HepG2 (cell line): Measurements from ENCODE around the gene DPH2. TPM values are rescaled to one million over a fixed set of nuclear protein-coding genes. Genes with fewer than 3 reads are reported as not detected.

Source experiments
- ATAC-seq: fragments of 200-7000 bp; cut with Tn5 transposase; 3 replicates; pipeline ENCODE4 v1.9.1; 2020; ENCODE audit warnings: mild to moderate bottlenecking, moderate library complexity
- BruUV-seq: library from RNA; stranded (reverse); fragments of 400-500 nt; replicated peaks from 2 replicates; lab custom pipeline; 2021; lab: Mats Ljungman, UMichigan
- CTCF ChIA-PET: fragments of 300-600 bp; formaldehyde crosslinking; extraction: SDS; loops from one replicate; lab custom pipeline; 2021; ENCODE audit warnings: low total read pairs, inconsistent platforms, low intra/inter-chr PET ratio; lab: Yijun Ruan, JAX
- POLR2A ChIA-PET: fragments of 350-600 bp; sonication (Branson Sonifier 250); formaldehyde crosslinking; loops from one replicate; lab custom pipeline; 2020; ENCODE audit warnings: antibody characterized with exemption, inconsistent platforms; lab: Yijun Ruan, JAX
- DNase-seq: peaks from one replicate; pipeline ENCODE4 v3.0.0-alpha.2; 2015; ENCODE audit warnings: low spot score
- FAIRE-seq: peaks from 3 replicates; lab custom pipeline; 2011; peaks lifted over from hg19 to GRCh38; lab: Jason Lieb, UNC
- H2AFZ ChIP-seq: one replicate; pipeline ENCODE4 v1.6.1; 2011; ENCODE audit warnings: low read length, inconsistent platforms
- H3K27ac ChIP-seq: fragments of 300-600 bp; 3 replicates; pipeline ENCODE4 v1.8.0; 2011; ENCODE audit warnings: mixed run types, mild to moderate bottlenecking, mixed read lengths, low read length, inconsistent platforms; ENCODE audit not compliant: insufficient read depth; ENCODE audit errors: extremely low read length
- H3K27me3 ChIP-seq, 2 experiments: fragments of 200-600 bp in 1 of 2; 2 replicates in 1 of 2; 3 replicates in 1 of 2; pipeline versions ENCODE4 v1.6.0 to v1.8.0; 2011; ENCODE audit warnings: low read length in 2 of 2, mild to moderate bottlenecking in 2 of 2, moderate library complexity in 2 of 2, inconsistent platforms in 1 of 2; ENCODE audit not compliant: insufficient read depth in 2 of 2, control insufficient read depth in 1 of 2
- H3K36me3 ChIP-seq, 2 experiments: fragments of 200-600 bp in 1 of 2; replicated peaks in 1 of 2; 2 replicates in 1 of 2; 3 replicates in 1 of 2; pipeline versions ENCODE4 v1.5.1 to v1.8.0; 2011; ENCODE audit warnings: low read length in 2 of 2, inconsistent platforms in 1 of 2; ENCODE audit not compliant: insufficient read depth in 2 of 2, control insufficient read depth in 1 of 2
- H3K4me1 ChIP-seq: 2 replicates; pipeline ENCODE4 v1.5.1; 2012; ENCODE audit warnings: low read length, inconsistent platforms; ENCODE audit not compliant: insufficient read depth
- H3K4me2 ChIP-seq: 2 replicates; pipeline ENCODE4 v1.6.0; 2011; ENCODE audit warnings: low read depth, low read length, inconsistent platforms
- H3K4me3 ChIP-seq, 3 experiments: fragments of 200-600 bp in 1 of 3; sonication (generic), shearing (Covaris generic) in 1 of 3; replicated peaks in 1 of 3; 2 replicates each; pipeline ENCODE4 v1.5.1; 2011 to 2016; ENCODE audit warnings: low read length in 3 of 3, inconsistent platforms in 2 of 3, low read depth in 2 of 3, mild to moderate bottlenecking in 2 of 3, control low read depth in 1 of 3, mixed read lengths in 1 of 3; ENCODE audit not compliant: insufficient read depth in 1 of 3
- H3K79me2 ChIP-seq: one replicate; pipeline ENCODE4 v1.6.1; 2011; ENCODE audit warnings: low read length, inconsistent platforms; ENCODE audit not compliant: insufficient read depth
- H3K9ac ChIP-seq: 2 replicates; pipeline ENCODE4 v1.6.0; 2011; ENCODE audit warnings: mild to moderate bottlenecking, low read depth, low read length, inconsistent platforms; ENCODE audit not compliant: insufficient read depth
- H3K9me3 ChIP-seq: 2 replicates; pipeline ENCODE4 v1.5.1; 2012; ENCODE audit warnings: mild to moderate bottlenecking, low read length
- H4K20me1 ChIP-seq: 2 replicates; pipeline ENCODE4 v1.6.0; 2011; ENCODE audit warnings: inconsistent platforms, mild to moderate bottlenecking, low read length, moderate library complexity; ENCODE audit not compliant: insufficient read depth
- BRF2 ChIP-seq: sonication (generic); formaldehyde crosslinking; IDR thresholded peaks from 2 replicates; pipeline ENCODE4 v1.8.1; 2022; ENCODE audit warnings: mild to moderate bottlenecking, missing genetic modification reagents
- DNMT1 ChIP-seq: sonication (generic); formaldehyde crosslinking; IDR thresholded peaks from 2 replicates; pipeline ENCODE4 v1.5.1; 2020; ENCODE audit warnings: mild to moderate bottlenecking, missing genetic modification reagents
- HES4 ChIP-seq: sonication (generic); formaldehyde crosslinking; IDR thresholded peaks from 2 replicates; pipeline ENCODE4 v1.9.0; 2021; ENCODE audit warnings: mild to moderate bottlenecking, missing genetic modification reagents, borderline replicate concordance
- HNRNPUL1 ChIP-seq: fragments of 200-400 bp; formaldehyde crosslinking; IDR thresholded peaks from 2 replicates; pipeline ENCODE4 v1.6.1; 2017; ENCODE audit warnings: low read depth, mild to moderate bottlenecking, low read length, moderate library complexity
- HOXA5 ChIP-seq: sonication (generic); formaldehyde crosslinking; IDR thresholded peaks from 2 replicates; pipeline ENCODE4 v1.4.0; 2020; ENCODE audit warnings: missing genetic modification reagents
- KAT8 ChIP-seq: IDR thresholded peaks from 2 replicates; pipeline ENCODE4 v1.6.1; 2016; ENCODE audit warnings: missing genetic modification reagents, missing compliant biosample characterization
- KMT2A ChIP-seq: sonication (generic); formaldehyde crosslinking; IDR thresholded peaks from 2 replicates; pipeline ENCODE4 v1.4.0; 2020; ENCODE audit warnings: missing genetic modification reagents
- MTF1 ChIP-seq: sonication (generic); formaldehyde crosslinking; IDR thresholded peaks from 2 replicates; pipeline ENCODE4 v1.5.0; 2020; ENCODE audit warnings: missing genetic modification reagents
- MXI1 ChIP-seq: IDR thresholded peaks from 3 replicates; pipeline ENCODE4 v1.6.1; 2012; ENCODE audit warnings: low read depth, low read length, inconsistent platforms, borderline replicate concordance
- NFATC3 ChIP-seq: sonication (generic); formaldehyde crosslinking; IDR thresholded peaks from 2 replicates; pipeline ENCODE4 v1.5.1; 2020; ENCODE audit warnings: mild to moderate bottlenecking, missing genetic modification reagents
- POLR2AphosphoS5 ChIP-seq: IDR thresholded peaks from 2 replicates; pipeline ENCODE4 v1.6.1; 2012; ENCODE audit warnings: low read depth, low read length
- SALL2 ChIP-seq: sonication (generic); formaldehyde crosslinking; IDR thresholded peaks from 2 replicates; pipeline ENCODE4 v1.8.1; 2023; ENCODE audit warnings: mild to moderate bottlenecking, missing genetic modification reagents, inconsistent platforms
- ZBTB14 ChIP-seq: sonication (generic); formaldehyde crosslinking; IDR thresholded peaks from 2 replicates; pipeline ENCODE4 v1.4.0; 2020; ENCODE audit warnings: missing genetic modification reagents
- ZNF143 ChIP-seq: sonication (generic); formaldehyde crosslinking; IDR thresholded peaks from 2 replicates; pipeline ENCODE4 v1.4.0; 2020; ENCODE audit warnings: missing genetic modification reagents
- ZNF512 ChIP-seq: sonication (generic); formaldehyde crosslinking; IDR thresholded peaks from 2 replicates; pipeline ENCODE4 v1.4.0; 2020; ENCODE audit warnings: mild to moderate bottlenecking, missing genetic modification reagents
- ZNF639 ChIP-seq: conservative IDR thresholded peaks from 2 replicates; pipeline ENCODE4 v1.6.1; 2018; ENCODE audit warnings: missing genetic modification reagents
- ZNF749 ChIP-seq: sonication (generic); formaldehyde crosslinking; IDR thresholded peaks from 2 replicates; pipeline ENCODE4 v1.8.0; 2022; ENCODE audit warnings: mild to moderate bottlenecking, missing genetic modification reagents, moderate library complexity, borderline replicate concordance
- WGBS: methylation state at CpG from one replicate; pipeline ENCODE4 v1.1.6; 2017; ENCODE audit warnings: low lambda C conversion rate; 5-methylcytosine and 5-hydroxymethylcytosine counted together
- in situ Hi-C: cut with HindIII; loops from 2 replicates; pipeline ENCODE4 v1.10.0; 2017; ENCODE audit warnings: low pct_unique_long_range_greater_than_20kb; ENCODE audit not compliant: extremely low pct_ligation_motif_present
- intact Hi-C: fragments of 100-400 bp; cut with micrococcal nuclease; formaldehyde crosslinking; loops from one replicate; pipeline ENCODE4 v1.10.0; 2022; ENCODE audit not compliant: unreplicated experiment
- polyA plus RNA-seq, 8 experiments: library from polyadenylated mRNA; depleted of rRNA in 3 of 8; stranded (reverse) in 7 of 8; unstranded in 1 of 8; fragments of >200 nt; fragmentation: Illumina TruSeq in 4 of 8; extraction: Trizol in 4 of 8; gene quantifications; 2 replicates each; pipeline versions ENCODE4 v1.2.1 to v1.2.3, GENCODE V29; 2011 to 2016; ENCODE audit warnings: low read depth in 4 of 8, missing spikeins in 1 of 8, mixed read lengths in 1 of 8; ENCODE audit not compliant: insufficient read depth in 1 of 8
- total RNA-seq, 5 experiments: library from RNA; depleted of rRNA; stranded (reverse); fragments of >200 nt; fragmentation: Illumina TruSeq; extraction: Trizol; gene quantifications; 2 replicates each; pipeline ENCODE4 v1.2.3, GENCODE V29; 2016; ENCODE audit warnings: low read depth in 1 of 5

DPH2 gene
- total and polyA plus RNA-seq, 2 of the 13 experiments (the other 11 are each of a cell fraction or from before 2014, with no cell fraction given): 32.2 to 38.3 TPM

GRCh38 chr1:43999455-43999854 lies 29.6 kb downstream of the DPH2 start:
- BruUV-seq: TSS peak; percentile 35

More at GRCh38 chr1:43999455-43999854, 29.6 kb downstream of the DPH2 start:
- WGBS: 96% methylated on average over 8 of the region's 8 CpGs
- POLR2A ChIA-PET: no interaction called here
- Histone ChIP-seq H3K36me3 (peaks cover 6 to 17% of the 10 kb centered on the region in 2 experiments; a peak in 4 of 5 replicates), H3K79me2 (no peaks in the 10 kb centered on the region), H3K4me1 (peaks cover 34% of the 10 kb centered on the region), H4K20me1 (no peaks in the 10 kb centered on the region), H3K27me3 (no peaks in the 10 kb centered on the region), H3K9ac (no peak overlapping the region), H3K9me3 (no peaks in the 10 kb centered on the region), H3K27ac (no peak overlapping the region), H3K4me3 (no peak overlapping the region), H2AFZ (no peak overlapping the region), H3K4me2 (no peak overlapping the region)
- CTCF ChIA-PET: no interaction called here
- FAIRE-seq (no peak), DNase-seq (no peak), ATAC-seq (no peak)
- intact Hi-C loops (no loop called here), in situ Hi-C loops (loop anchor here (5.0 kb wide), 1 partner anchor 33 kb away; the partner anchor contains the start of gene SLC6A9)
- no peak for TF ChIP-seq BRF2 (CRISPR knock-in tag)
- TF ChIP-seq KMT2A (CRISPR knock-in tag): no peak
- no peak for TF ChIP-seq ZNF749 (CRISPR knock-in tag)
- no peak for TF ChIP-seq ZNF512 (CRISPR knock-in tag)
- no peak for TF ChIP-seq NFATC3 (CRISPR knock-in tag)
- no peak for TF ChIP-seq POLR2AphosphoS5
- no peak for TF ChIP-seq SALL2 (CRISPR knock-in tag)
- no peak for TF ChIP-seq HNRNPUL1
- TF ChIP-seq ZBTB14 (CRISPR knock-in tag): no peak
- no peak for TF ChIP-seq HES4 (CRISPR knock-in tag)
- no peak for TF ChIP-seq MTF1 (CRISPR knock-in tag)
- no peak for TF ChIP-seq DNMT1 (CRISPR knock-in tag)
- no peak for TF ChIP-seq HOXA5 (CRISPR knock-in tag)
- no peak for TF ChIP-seq ZNF143 (CRISPR knock-in tag)
- no peak for TF ChIP-seq MXI1
- TF ChIP-seq ZNF639: no peak
- no peak for TF ChIP-seq KAT8 (CRISPR knock-in tag)
